OCI-LY1 (cell line): ENCODE measurements around the gene CUBN.

Experiments used
- CTCF ChIP-seq: fragments of 200-600 bp; sonication (generic), shearing (Covaris generic); IDR thresholded peaks from 2 replicates; pipeline ENCODE4 v1.5.1; 2017; ENCODE audit warnings: mild to moderate bottlenecking, antibody characterized with exemption, low read length, moderate library complexity, mixed read lengths
- EZH2 ChIP-seq: fragments of 200-600 bp; sonication (generic), shearing (Covaris generic); IDR thresholded peaks from 2 replicates; pipeline ENCODE4 v1.8.0; 2017; ENCODE audit warnings: borderline replicate concordance, mixed run types, mild to moderate bottlenecking, antibody characterized with exemption, low read length, moderate library complexity, mixed read lengths

GRCh38 chr10:17134282-17134681 is 4.7 kb upstream of the CUBN start:
- no peak for TF ChIP-seq CTCF
- TF ChIP-seq EZH2 = no peak
